WTC11 (cell line): Measurements from ENCODE around the gene TFAP2E. TPM values are rescaled to one million over a fixed set of nuclear protein-coding genes. Genes with fewer than 3 reads are reported as not detected.

ENCODE experiments used
- ATAC-seq: fragments of 200-7000 bp; cut with Tn5 transposase; 2 replicates; pipeline ENCODE4 v1.10.0; 2021; ENCODE audit warnings: mild to moderate bottlenecking, moderate library complexity
- CTCF ChIA-PET: fragments of 300-600 bp; sonication (Branson Sonifier 250); formaldehyde crosslinking; loops from one replicate; lab custom pipeline; 2021; ENCODE audit warnings: antibody characterized with exemption; lab: Charles Lee
- POLR2A ChIA-PET: fragments of 350-600 bp; sonication (Branson Sonifier 250); formaldehyde crosslinking; loops from one replicate; lab custom pipeline; 2021; ENCODE audit warnings: antibody characterized with exemption; lab: Charles Lee
- DNase-seq: peaks from one replicate; pipeline ENCODE4 v3.0.0; 2021; ENCODE audit warnings: low spot score
- H3K27ac Mint-ChIP-seq: 2 replicates; pipeline ENCODE4 v1.8.0; 2021; ENCODE audit warnings: mixed read lengths
- H3K27me3 Mint-ChIP-seq: 2 replicates; pipeline ENCODE4 v1.8.0; 2021; ENCODE audit warnings: low read depth, mild to moderate bottlenecking, moderate library complexity, mixed read lengths
- H3K36me3 Mint-ChIP-seq: 2 replicates; pipeline ENCODE4 v1.8.0; 2021; ENCODE audit warnings: mixed read lengths
- H3K4me1 Mint-ChIP-seq: 2 replicates; pipeline ENCODE4 v1.8.0; 2022; ENCODE audit warnings: mixed read lengths
- H3K4me3 Mint-ChIP-seq: 2 replicates; pipeline ENCODE4 v1.8.0; 2021; ENCODE audit warnings: mild to moderate bottlenecking, moderate library complexity, mixed read lengths
- H3K9me3 Mint-ChIP-seq: 2 replicates; pipeline ENCODE4 v1.8.0; 2021; ENCODE audit warnings: mixed read lengths
- AFF4 ChIP-seq: sonication (generic); formaldehyde crosslinking; IDR thresholded peaks from 2 replicates; pipeline ENCODE4 v1.8.1; 2023; ENCODE audit warnings: mild to moderate bottlenecking, missing genetic modification reagents, borderline replicate concordance
- CBFB ChIP-seq: sonication (generic); formaldehyde crosslinking; IDR thresholded peaks from 2 replicates; pipeline ENCODE4 v1.8.1; 2022; ENCODE audit warnings: mild to moderate bottlenecking, low read depth, missing genetic modification reagents
- E2F4 ChIP-seq: sonication (generic); formaldehyde crosslinking; IDR thresholded peaks from 2 replicates; pipeline ENCODE4 v1.8.1; 2022; ENCODE audit warnings: low read depth, mild to moderate bottlenecking, moderate library complexity, missing genetic modification reagents, borderline replicate concordance
- ERG ChIP-seq: fragments of 250-450 bp; sonication (Bioruptor Pico); IDR thresholded peaks from 2 replicates; pipeline ENCODE4 v1.8.0; 2021; ENCODE audit warnings: mild to moderate bottlenecking
- FOXK1 ChIP-seq: sonication (generic); formaldehyde crosslinking; IDR thresholded peaks from 2 replicates; pipeline ENCODE4 v1.8.0; 2022; ENCODE audit warnings: mild to moderate bottlenecking, moderate library complexity, missing genetic modification reagents
- GABPB1 ChIP-seq: sonication (generic); formaldehyde crosslinking; IDR thresholded peaks from 2 replicates; pipeline ENCODE4 v1.8.1; 2023; ENCODE audit warnings: mild to moderate bottlenecking, missing genetic modification reagents
- GRHL2 ChIP-seq: fragments of 250-450 bp; sonication (Bioruptor Pico); IDR thresholded peaks from 2 replicates; pipeline ENCODE4 v1.8.0; 2022; ENCODE audit warnings: mild to moderate bottlenecking, moderate library complexity; ENCODE audit not compliant: insufficient replicate concordance, severe bottlenecking
- GTF2I ChIP-seq: fragments of 250-450 bp; sonication (Bioruptor Pico); conservative IDR thresholded peaks from 2 replicates; pipeline ENCODE4 v1.4.0; 2021; ENCODE audit warnings: mild to moderate bottlenecking
- JAZF1 ChIP-seq: fragments of 250-450 bp; sonication (Bioruptor Pico); IDR thresholded peaks from 2 replicates; pipeline ENCODE4 v1.9.0; 2021; ENCODE audit warnings: moderate library complexity, mild to moderate bottlenecking, inconsistent platforms
- KAT7 ChIP-seq: sonication (generic); formaldehyde crosslinking; IDR thresholded peaks from 2 replicates; pipeline ENCODE4 v1.8.1; 2023; ENCODE audit warnings: missing genetic modification reagents, mild to moderate bottlenecking, borderline replicate concordance
- MLX ChIP-seq: sonication (generic); formaldehyde crosslinking; IDR thresholded peaks from 2 replicates; pipeline ENCODE4 v1.8.1; 2023; ENCODE audit warnings: mild to moderate bottlenecking, missing genetic modification reagents, moderate library complexity
- MXD4 ChIP-seq: fragments of 250-450 bp; sonication (Bioruptor Pico); IDR thresholded peaks from 2 replicates; pipeline ENCODE4 v1.8.0; 2021; ENCODE audit warnings: mild to moderate bottlenecking, moderate library complexity, borderline replicate concordance
- NFYB ChIP-seq: sonication (generic); formaldehyde crosslinking; conservative IDR thresholded peaks from 2 replicates; pipeline ENCODE4 v1.8.0; 2022; ENCODE audit warnings: low read depth, missing genetic modification reagents
- NR2C2 ChIP-seq: sonication (generic); formaldehyde crosslinking; IDR thresholded peaks from 2 replicates; pipeline ENCODE4 v1.8.0; 2022; ENCODE audit warnings: mild to moderate bottlenecking, missing genetic modification reagents
- OVOL2 ChIP-seq: fragments of 250-450 bp; sonication (Bioruptor Pico); IDR thresholded peaks from 2 replicates; pipeline ENCODE4 v1.9.0; 2021; ENCODE audit warnings: mild to moderate bottlenecking, borderline replicate concordance
- RELA ChIP-seq: sonication (generic); formaldehyde crosslinking; IDR thresholded peaks from 2 replicates; pipeline ENCODE4 v1.8.1; 2022; ENCODE audit warnings: missing genetic modification reagents, mild to moderate bottlenecking, borderline replicate concordance
- SMAD3 ChIP-seq: sonication (generic); formaldehyde crosslinking; IDR thresholded peaks from 2 replicates; pipeline ENCODE4 v1.8.0; 2022; ENCODE audit warnings: missing genetic modification reagents, mild to moderate bottlenecking, borderline replicate concordance
- SMAD4 ChIP-seq: sonication (generic); formaldehyde crosslinking; IDR thresholded peaks from 2 replicates; pipeline ENCODE4 v1.8.0; 2022; ENCODE audit warnings: mild to moderate bottlenecking, missing genetic modification reagents
- TCF7 ChIP-seq: sonication (generic); formaldehyde crosslinking; IDR thresholded peaks from 2 replicates; pipeline ENCODE4 v1.8.0; 2022; ENCODE audit warnings: mild to moderate bottlenecking, low read depth, missing genetic modification reagents, moderate library complexity
- TEAD4 ChIP-seq: sonication (generic); formaldehyde crosslinking; IDR thresholded peaks from 2 replicates; pipeline ENCODE4 v1.8.0; 2022; ENCODE audit warnings: mild to moderate bottlenecking, missing genetic modification reagents
- USF1 ChIP-seq: sonication (generic); formaldehyde crosslinking; IDR thresholded peaks from 2 replicates; pipeline ENCODE4 v1.8.0; 2022; ENCODE audit warnings: mild to moderate bottlenecking, missing genetic modification reagents
- ZNF138 ChIP-seq: sonication (generic); formaldehyde crosslinking; conservative IDR thresholded peaks from 2 replicates; pipeline ENCODE4 v1.8.1; 2022; ENCODE audit warnings: mild to moderate bottlenecking, moderate library complexity, missing genetic modification reagents
- ZNF423 ChIP-seq: fragments of 250-450 bp; sonication (Bioruptor Pico); IDR thresholded peaks from 2 replicates; pipeline ENCODE4 v2.1.2; 2022; ENCODE audit warnings: mild to moderate bottlenecking, moderate library complexity
- ZNF512 ChIP-seq: sonication (generic); formaldehyde crosslinking; IDR thresholded peaks from 2 replicates; pipeline ENCODE4 v1.8.1; 2022; ENCODE audit warnings: missing genetic modification reagents, borderline replicate concordance
- ZNF671 ChIP-seq: fragments of 250-450 bp; sonication (Bioruptor Pico); IDR thresholded peaks from 2 replicates; pipeline ENCODE4 v1.8.0; 2021; ENCODE audit warnings: mild to moderate bottlenecking
- total RNA-seq: library from RNA; stranded (reverse); gene quantifications from 3 replicates; pipeline ENCODE4 v1.2.3, GENCODE V29; 2021

Gene TFAP2E
- total RNA-seq, 1 experiment from 2014 or later, result 1.7 TPM

- DNase-seq, result no peak
These were observed 49.0 kb upstream of the TFAP2E start for GRCh38 chr1:35524106-35524505.

GRCh38 chr1:35530168-35530567, 42.9 kb upstream of the TFAP2E start:
- DNase-seq (no peak), ATAC-seq (no peak)
- H3K4me3 Mint-ChIP-seq, result no peak overlapping the region
- peaks cover 20% of the 10 kb centered on the region for H3K4me1 Mint-ChIP-seq
- H3K27ac Mint-ChIP-seq, result no peak overlapping the region
- H3K36me3 Mint-ChIP-seq, result peaks cover 55% of the 10 kb centered on the region
- H3K9me3 Mint-ChIP-seq, result peaks cover 38% of the 10 kb centered on the region
- no peaks in the 10 kb centered on the region for H3K27me3 Mint-ChIP-seq
- ChIA-PET POLR2A (no interaction called here), CTCF (no interaction called here)
- TF ChIP-seq KAT7 (no peak), GTF2I (CRISPR knock-in tag) (no peak), TCF7 (CRISPR knock-in tag) (no peak), RELA (no peak), AFF4 (no peak), USF1 (CRISPR knock-in tag) (no peak), GRHL2 (CRISPR knock-in tag) (no peak), MXD4 (CRISPR knock-in tag) (no peak)
- TF ChIP-seq, all 79 proteins: peak for 0

More at GRCh38 chr1:35524106-35524505, 49.0 kb upstream of the TFAP2E start:
- H3K36me3 Mint-ChIP-seq, result peaks cover 27% of the 10 kb centered on the region
- no peak overlapping the region for H3K27ac Mint-ChIP-seq
- ChIA-PET CTCF (interaction anchor here (0.9 kb wide), 1 partner anchor 14 kb away, joined by 6 read pairs; no protein-coding TSS in a partner anchor), POLR2A (no interaction called here)
- H3K4me3 Mint-ChIP-seq, result no peak overlapping the region
- H3K4me1 Mint-ChIP-seq, result peaks cover 27% of the 10 kb centered on the region
- H3K27me3 Mint-ChIP-seq, result no peaks in the 10 kb centered on the region
- H3K9me3 Mint-ChIP-seq, result peaks cover 23% of the 10 kb centered on the region
- ATAC-seq, result no peak
- no peak for TF ChIP-seq SMAD3
- no peak for TF ChIP-seq FOXK1 (CRISPR knock-in tag)
- no peak for TF ChIP-seq CBFB (CRISPR knock-in tag)
- no peak for TF ChIP-seq ERG (CRISPR knock-in tag)
- no peak for TF ChIP-seq ZNF423 (CRISPR knock-in tag)
- no peak for TF ChIP-seq NFYB
- TF ChIP-seq TEAD4, result no peak
- TF ChIP-seq JAZF1 (CRISPR knock-in tag), result no peak
- no peak for TF ChIP-seq NR2C2 (CRISPR knock-in tag)

GRCh38 chr1:35530946-35531345, 42.2 kb upstream of the TFAP2E start:
- TF ChIP-seq ZNF138 (no peak), MLX (no peak), NR2C2 (CRISPR knock-in tag) (no peak), JAZF1 (CRISPR knock-in tag) (no peak), E2F4 (CRISPR knock-in tag) (no peak), GTF2I (CRISPR knock-in tag) (no peak), FOXK1 (CRISPR knock-in tag) (no peak), GABPB1 (no peak), ZNF671 (no peak), MXD4 (CRISPR knock-in tag) (no peak), OVOL2 (CRISPR knock-in tag) (no peak), ZNF512 (no peak), SMAD4 (CRISPR knock-in tag) (no peak)
- Mint-ChIP-seq H3K27me3 (no peaks in the 10 kb centered on the region), H3K27ac (no peak overlapping the region), H3K4me3 (no peak overlapping the region), H3K9me3 (peaks cover 38% of the 10 kb centered on the region), H3K36me3 (peaks cover 55% of the 10 kb centered on the region), H3K4me1 (peaks cover 22% of the 10 kb centered on the region)
- ChIA-PET POLR2A (no interaction called here), CTCF (no interaction called here)
- no peak for ATAC-seq
- DNase-seq, result no peak
